ENCODE data around the gene FASTK.
A peak's percentile ranks its signal among the peaks of the same experiment; 100 is the strongest.
"Not testable (repeated sequence)": the region's sequence is repeated elsewhere in the genome, so short reads cannot be mapped to it uniquely, and the experiment has no call there.

The FASTK gene

DNA sequence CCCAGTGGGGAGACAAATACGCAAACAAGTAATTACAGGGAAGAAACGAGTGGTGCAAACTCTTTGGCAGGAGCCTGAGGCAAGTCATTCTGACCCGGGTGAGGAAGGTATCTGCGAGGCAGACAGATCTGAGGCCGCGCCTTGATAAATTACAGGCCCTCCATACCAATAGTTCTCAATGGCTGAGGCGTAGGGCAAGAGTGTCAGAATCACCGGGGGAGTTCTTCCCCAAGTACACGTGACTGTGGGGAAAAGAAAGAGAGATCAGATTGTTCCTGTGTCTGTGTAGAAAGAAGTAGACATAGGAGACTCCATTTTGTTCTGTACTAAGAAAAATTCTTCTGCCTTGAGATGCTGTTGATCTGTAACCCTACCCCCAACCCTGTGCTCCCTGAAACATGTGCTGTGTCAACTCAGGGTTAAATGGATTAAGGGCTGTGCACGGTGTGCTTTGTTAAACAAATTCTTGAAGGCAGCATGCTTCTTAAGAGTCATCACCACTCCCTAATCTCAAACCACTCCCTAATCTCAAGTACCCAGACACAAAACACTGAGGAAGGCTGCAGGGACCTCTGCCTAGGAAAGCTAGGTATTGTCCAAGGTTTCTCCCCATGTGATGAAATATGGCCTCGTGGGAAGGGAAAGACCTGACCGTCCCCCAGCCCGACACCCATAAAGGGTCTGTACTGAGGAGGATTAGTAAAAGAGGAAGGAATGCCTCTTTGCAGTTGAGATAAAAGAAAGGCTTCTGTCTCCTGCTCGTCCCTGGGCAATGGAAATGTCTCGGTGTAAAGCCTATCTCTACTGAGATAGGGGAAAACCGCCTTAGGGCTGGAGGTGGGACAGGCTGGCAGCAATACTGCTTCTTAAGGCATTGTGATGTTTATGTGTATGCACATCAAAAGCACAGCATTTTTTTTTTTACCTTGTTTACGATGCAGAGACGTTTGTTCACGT, 53.6 kb downstream of the FASTK start:
- Mint-ChIP-seq H3K4me3 (peak overlapping the region; percentile 94), H3K27ac (peak overlapping the region; percentile 95), H3K4me1 (peaks cover 28% of the 10 kb centered on the region)
- H3K9me3 Mint-ChIP-seq, H3K36me3 Mint-ChIP-seq, H3K27me3 Mint-ChIP-seq: not testable (repeated sequence)

Data from activated naive CD4-positive, alpha-beta T cell treated with anti-CD3 and anti-CD28 coated beads, Interleukin-2, amount 50 U/mL, for 24 hours (primary cell).